GM23338 (cell line): ENCODE results near the gene CITED4. TPM values are rescaled to one million over a fixed set of nuclear protein-coding genes. Genes with fewer than 3 reads are reported as not detected.

Source experiments
- ATAC-seq: fragments of 200-7000 bp; cut with Tn5 transposase; 3 replicates; pipeline ENCODE4 v1.9.1; 2020
- DNase-seq: peaks from one replicate; pipeline ENCODE4 v3.0.0-alpha.2; 2015; ENCODE audit warnings: low spot score
- H2AFZ ChIP-seq: fragments of 200-600 bp; sonication (generic); 2 replicates; pipeline ENCODE4 v1.8.0; 2016; ENCODE audit warnings: antibody characterized with exemption, mild to moderate bottlenecking, moderate library complexity
- H3F3A ChIP-seq: fragments of 200-600 bp; sonication (generic); replicated peaks from 2 replicates; pipeline ENCODE4 v1.8.0; 2017; ENCODE audit warnings: antibody characterized with exemption, mixed run types, low read depth
- H3K27ac ChIP-seq: fragments of 200-600 bp; sonication (generic); 2 replicates; pipeline ENCODE4 v1.6.1; 2016; ENCODE audit warnings: low read depth
- H3K27me3 ChIP-seq: fragments of 200-600 bp; sonication (generic); 2 replicates; pipeline ENCODE4 v1.8.0; 2016; ENCODE audit warnings: mild to moderate bottlenecking, mixed run types, moderate library complexity; ENCODE audit not compliant: insufficient read depth
- H3K36me3 ChIP-seq: fragments of 200-600 bp; sonication (generic); 2 replicates; pipeline ENCODE4 v1.8.0; 2016; ENCODE audit warnings: mild to moderate bottlenecking; ENCODE audit not compliant: insufficient read depth
- H3K4me1 ChIP-seq: fragments of 200-600 bp; sonication (generic); 2 replicates; pipeline ENCODE4 v1.8.0; 2016; ENCODE audit warnings: mild to moderate bottlenecking, moderate library complexity; ENCODE audit not compliant: insufficient read depth
- H3K4me2 ChIP-seq: fragments of 200-600 bp; sonication (generic); 2 replicates; pipeline ENCODE4 v1.7.1; 2017; ENCODE audit warnings: mixed run types
- H3K4me3 ChIP-seq: fragments of 200-600 bp; sonication (generic); 2 replicates; pipeline ENCODE4 v1.6.1; 2016; ENCODE audit warnings: mixed run types
- H3K79me2 ChIP-seq: fragments of 200-600 bp; sonication (generic); replicated peaks from 2 replicates; pipeline ENCODE4 v1.8.0; 2017; ENCODE audit warnings: mild to moderate bottlenecking; ENCODE audit not compliant: insufficient read depth
- H3K9me2 ChIP-seq: fragments of 200-600 bp; sonication (generic); 2 replicates; pipeline ENCODE4 v1.8.0; 2017; ENCODE audit not compliant: insufficient read depth
- H4K20me1 ChIP-seq: fragments of 200-600 bp; sonication (generic); replicated peaks from 2 replicates; pipeline ENCODE4 v1.8.0; 2017; ENCODE audit warnings: mild to moderate bottlenecking; ENCODE audit not compliant: insufficient read depth
- H3K27ac Mint-ChIP-seq: 2 replicates; pipeline ENCODE4 v1.8.0; 2020; ENCODE audit warnings: inconsistent platforms, mild to moderate bottlenecking, moderate library complexity, mixed read lengths
- H3K27me3 Mint-ChIP-seq: 3 replicates; pipeline ENCODE4 v1.8.0; 2022; ENCODE audit warnings: low read depth, mild to moderate bottlenecking, moderate library complexity, mixed read lengths, inconsistent platforms; ENCODE audit not compliant: insufficient read depth, poor library complexity
- H3K36me3 Mint-ChIP-seq: 3 replicates; pipeline ENCODE4 v1.8.0; 2021; ENCODE audit warnings: low read depth, mild to moderate bottlenecking, inconsistent platforms, moderate library complexity, mixed read lengths
- H3K4me1 Mint-ChIP-seq: 3 replicates; pipeline ENCODE4 v1.8.0; 2020; ENCODE audit warnings: mild to moderate bottlenecking, inconsistent platforms, mixed read lengths
- H3K4me3 Mint-ChIP-seq: 3 replicates; pipeline ENCODE4 v1.8.0; 2021; ENCODE audit warnings: moderate library complexity, mild to moderate bottlenecking, inconsistent platforms, mixed read lengths
- H3K9me3 Mint-ChIP-seq: 3 replicates; pipeline ENCODE4 v1.8.0; 2020; ENCODE audit warnings: moderate library complexity, mild to moderate bottlenecking, inconsistent platforms, mixed read lengths
- CREB1 ChIP-seq: fragments of 250-450 bp; sonication (Bioruptor Pico); IDR thresholded peaks from 2 replicates; pipeline ENCODE4 v1.5.0; 2020; ENCODE audit warnings: low read depth, mild to moderate bottlenecking, moderate library complexity
- CTCF ChIP-seq, 2 experiments: fragments of 200-600 bp in 1 of 2; sonication (generic) in 1 of 2; conservative IDR thresholded peaks; 2 replicates each; pipeline versions ENCODE4 v1.5.1 to v1.6.1; 2016 to 2017; ENCODE audit warnings: antibody characterized with exemption in 2 of 2, low read depth in 2 of 2, mild to moderate bottlenecking in 2 of 2, moderate library complexity in 1 of 2
- ETS1 ChIP-seq: IDR thresholded peaks from 2 replicates; pipeline ENCODE4 v1.6.1; 2016; ENCODE audit warnings: antibody characterized with exemption
- EZH2 ChIP-seq: fragments of 200-600 bp; sonication (generic); IDR thresholded peaks from one replicate; pipeline ENCODE4 v1.8.0; 2017; ENCODE audit warnings: antibody characterized with exemption, mild to moderate bottlenecking, low read depth; ENCODE audit not compliant: unreplicated experiment
- EZH2phosphoT487 ChIP-seq: fragments of 200-600 bp; sonication (generic); IDR thresholded peaks from one replicate; pipeline ENCODE4 v1.8.1; 2018; ENCODE audit warnings: antibody characterized with exemption; ENCODE audit not compliant: unreplicated experiment
- JUNB ChIP-seq: IDR thresholded peaks from one replicate; pipeline ENCODE4 v1.6.1; 2016; ENCODE audit warnings: antibody characterized with exemption; ENCODE audit not compliant: unreplicated experiment
- POLR2AphosphoS5 ChIP-seq: IDR thresholded peaks from 2 replicates; pipeline ENCODE4 v1.6.1; 2016; ENCODE audit warnings: antibody characterized with exemption, low read depth
- STAT1 ChIP-seq: IDR thresholded peaks from one replicate; pipeline ENCODE4 v1.6.1; 2016; ENCODE audit warnings: antibody characterized with exemption; ENCODE audit not compliant: unreplicated experiment
- ZNF114 ChIP-seq: fragments of 250-450 bp; sonication (Bioruptor Pico); IDR thresholded peaks from 2 replicates; pipeline ENCODE4 v1.5.0; 2020; ENCODE audit warnings: mild to moderate bottlenecking, moderate library complexity
- ZNF331 ChIP-seq: fragments of 250-450 bp; sonication (Bioruptor Pico); IDR thresholded peaks from 2 replicates; pipeline ENCODE4 v1.5.0; 2020; ENCODE audit warnings: low read depth, mild to moderate bottlenecking, moderate library complexity
- polyA plus RNA-seq: library from polyadenylated mRNA; unstranded; fragments of >200 nt; fragmentation: Nextera tagmentation; extraction: Ambion mirVana; gene quantifications from 2 replicates; pipeline ENCODE4 v1.2.1, GENCODE V29; 2016
- total RNA-seq: library from RNA; depleted of rRNA; stranded (reverse); fragments of >200 nt; shearing (Covaris generic); gene quantifications from 2 replicates; pipeline ENCODE4 v1.2.3, GENCODE V29; 2014
- TF ChIP-seq, protein P1 (sequence below): IDR thresholded peaks from one replicate; pipeline ENCODE4 v1.6.1; 2018; ENCODE audit warnings: antibody characterized with exemption; ENCODE audit not compliant: unreplicated experiment

Gene CITED4
- total and polyA plus RNA-seq, 2 experiments from 2014 or later = 2.9 to 18.7 TPM

DNA sequence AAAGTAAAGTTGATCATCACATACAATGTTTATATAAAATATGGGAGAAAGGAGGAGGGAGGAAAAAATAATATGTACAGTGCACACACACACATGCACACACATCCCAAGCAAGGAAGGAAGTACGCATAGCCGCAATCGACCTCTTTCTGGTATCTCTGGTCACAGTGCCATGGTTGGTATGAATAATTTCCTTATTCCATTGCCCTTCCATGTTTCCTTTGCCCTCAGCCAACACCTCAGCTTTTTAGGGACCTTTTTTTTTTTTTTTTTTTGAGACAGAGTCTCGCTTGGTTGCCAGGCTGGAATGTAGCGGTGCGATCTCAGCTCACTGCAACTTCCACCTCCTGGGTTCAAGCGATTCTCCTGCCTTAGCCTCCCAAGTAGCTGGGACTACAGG, 20.6 kb downstream of the CITED4 start (continued):
- TF ChIP-seq CTCF (conservative IDR thresholded peaks at IDR 0.05; ENCODE audit: low read depth in 2 of 2) = no peak
- TF ChIP-seq EZH2 = no peak
- no peak for TF ChIP-seq EZH2phosphoT487
- no peak for TF ChIP-seq POLR2AphosphoS5
- TF ChIP-seq STAT1 = no peak
- TF ChIP-seq, protein P1, sequence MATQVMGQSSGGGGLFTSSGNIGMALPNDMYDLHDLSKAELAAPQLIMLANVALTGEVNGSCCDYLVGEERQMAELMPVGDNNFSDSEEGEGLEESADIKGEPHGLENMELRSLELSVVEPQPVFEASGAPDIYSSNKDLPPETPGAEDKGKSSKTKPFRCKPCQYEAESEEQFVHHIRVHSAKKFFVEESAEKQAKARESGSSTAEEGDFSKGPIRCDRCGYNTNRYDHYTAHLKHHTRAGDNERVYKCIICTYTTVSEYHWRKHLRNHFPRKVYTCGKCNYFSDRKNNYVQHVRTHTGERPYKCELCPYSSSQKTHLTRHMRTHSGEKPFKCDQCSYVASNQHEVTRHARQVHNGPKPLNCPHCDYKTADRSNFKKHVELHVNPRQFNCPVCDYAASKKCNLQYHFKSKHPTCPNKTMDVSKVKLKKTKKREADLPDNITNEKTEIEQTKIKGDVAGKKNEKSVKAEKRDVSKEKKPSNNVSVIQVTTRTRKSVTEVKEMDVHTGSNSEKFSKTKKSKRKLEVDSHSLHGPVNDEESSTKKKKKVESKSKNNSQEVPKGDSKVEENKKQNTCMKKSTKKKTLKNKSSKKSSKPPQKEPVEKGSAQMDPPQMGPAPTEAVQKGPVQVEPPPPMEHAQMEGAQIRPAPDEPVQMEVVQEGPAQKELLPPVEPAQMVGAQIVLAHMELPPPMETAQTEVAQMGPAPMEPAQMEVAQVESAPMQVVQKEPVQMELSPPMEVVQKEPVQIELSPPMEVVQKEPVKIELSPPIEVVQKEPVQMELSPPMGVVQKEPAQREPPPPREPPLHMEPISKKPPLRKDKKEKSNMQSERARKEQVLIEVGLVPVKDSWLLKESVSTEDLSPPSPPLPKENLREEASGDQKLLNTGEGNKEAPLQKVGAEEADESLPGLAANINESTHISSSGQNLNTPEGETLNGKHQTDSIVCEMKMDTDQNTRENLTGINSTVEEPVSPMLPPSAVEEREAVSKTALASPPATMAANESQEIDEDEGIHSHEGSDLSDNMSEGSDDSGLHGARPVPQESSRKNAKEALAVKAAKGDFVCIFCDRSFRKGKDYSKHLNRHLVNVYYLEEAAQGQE = no peak
- no peak for TF ChIP-seq ZNF114 (CRISPR knock-in tag)
- TF ChIP-seq JUNB = no peak
- no peak for TF ChIP-seq ZNF331 (CRISPR knock-in tag)
- TF ChIP-seq CREB1 (CRISPR knock-in tag) = no peak

GRCh38 chr1:40840526-40841323, 21.4 kb downstream of the CITED4 start:
- Histone ChIP-seq H2AFZ (no peak overlapping the region), H3K27ac (no peak overlapping the region), H3K79me2 (no peaks in the 10 kb centered on the region), H4K20me1 (no peaks in the 10 kb centered on the region), H3F3A (no peaks in the 10 kb centered on the region), H3K4me3 (no peak overlapping the region), H3K27me3 (no peaks in the 10 kb centered on the region), H3K4me1 (no peaks in the 10 kb centered on the region), H3K4me2 (no peak overlapping the region), H3K9me2 (peaks cover 8% of the 10 kb centered on the region; the same call in 1 of the 2 replicates), H3K36me3 (no peaks in the 10 kb centered on the region)
- Mint-ChIP-seq H3K4me1 (peaks cover 3% of the 10 kb centered on the region; the same call in 2 of the 3 replicates), H3K4me3 (no peak overlapping the region), H3K27ac (no peak overlapping the region), H3K27me3 (peaks cover 4% of the 10 kb centered on the region), H3K36me3 (peaks cover 4% of the 10 kb centered on the region; the same call in 1 of the 3 replicates), H3K9me3 (no peaks in the 10 kb centered on the region)
- DNase-seq = no peak
- TF ChIP-seq CTCF (conservative IDR thresholded peaks at IDR 0.05; ENCODE audit: low read depth in 2 of 2) = peak in 1 of 2 experiments; percentile 17; a peak in 1 of 4 replicates
- no peak for TF ChIP-seq ETS1
- ATAC-seq = no peak
